CD4-positive, alpha-beta T cell (primary cell): Measurements from ENCODE around the gene SCFD2. TPM values are rescaled to one million over a fixed set of nuclear protein-coding genes. Genes with fewer than 3 reads are reported as not detected.
"Not testable (repeated sequence)": the region's sequence is repeated elsewhere in the genome, so short reads cannot be mapped to it uniquely, and the experiment has no call there.

Source experiments
- ATAC-seq: fragments of 200-7000 bp; cut with Tn5 transposase; one replicate; pipeline ENCODE4 v1.10.0; 2022; ENCODE audit warnings: mild to moderate bottlenecking; ENCODE audit not compliant: poor library complexity
- CTCF ChIA-PET: fragments of 350-600 bp; sonication (Branson Sonifier 250); formaldehyde crosslinking; loops from one replicate; lab custom pipeline; 2021; ENCODE audit warnings: antibody characterized with exemption, inconsistent platforms; lab: Charles Lee
- POLR2A ChIA-PET: fragments of 350-600 bp; sonication (Branson Sonifier 250); formaldehyde crosslinking; loops from one replicate; lab custom pipeline; 2021; ENCODE audit warnings: antibody characterized with exemption, inconsistent platforms; lab: Charles Lee
- DNase-seq, 14 experiments: peaks; one replicate each; pipeline ENCODE4 v3.0.0-alpha.2; 2013 to 2020; ENCODE audit warnings: mixed read lengths in 2 of 14
- H3K27ac ChIP-seq, 2 donors: one replicate each; pipeline versions ENCODE4 v1.5.1 to v1.7.0; 2013; ENCODE audit warnings: low read length in 2 of 2, low read depth in 1 of 2, mild to moderate bottlenecking in 1 of 2
- H3K27me3 ChIP-seq, 2 experiments: 1 replicate in 1 of 2; 2 replicates in 1 of 2; pipeline versions ENCODE4 v1.6.1 to v1.7.0; 2013; ENCODE audit warnings: low read length in 2 of 2, control low read depth in 1 of 2, mild to moderate bottlenecking in 1 of 2, moderate library complexity in 1 of 2; ENCODE audit not compliant: insufficient read depth in 2 of 2, control insufficient read depth in 1 of 2
- H3K36me3 ChIP-seq: one replicate; pipeline ENCODE4 v1.6.1; 2013; ENCODE audit warnings: low read length, control low read depth; ENCODE audit not compliant: insufficient read depth
- H3K4me1 ChIP-seq: one replicate; pipeline ENCODE4 v1.6.1; 2013; ENCODE audit warnings: low read length, control low read depth; ENCODE audit not compliant: insufficient read depth
- H3K4me3 ChIP-seq: one replicate; pipeline ENCODE4 v1.5.1; 2013; ENCODE audit warnings: mild to moderate bottlenecking, low read length, moderate library complexity
- H3K9me3 ChIP-seq, 2 experiments: 1 replicate in 1 of 2; 2 replicates in 1 of 2; pipeline versions ENCODE4 v1.6.1 to v1.7.0; 2013; ENCODE audit warnings: low read length in 2 of 2, mild to moderate bottlenecking in 2 of 2, control low read depth in 1 of 2, moderate library complexity in 1 of 2; ENCODE audit not compliant: control insufficient read depth in 1 of 2, insufficient read depth in 1 of 2
- H3K27ac Mint-ChIP-seq: one replicate; pipeline ENCODE4 v1.8.0; 2020; ENCODE audit warnings: mixed read lengths
- H3K27me3 Mint-ChIP-seq: one replicate; pipeline ENCODE4 v1.8.0; 2021; ENCODE audit warnings: mixed read lengths
- H3K36me3 Mint-ChIP-seq: one replicate; pipeline ENCODE4 v1.8.0; 2021; ENCODE audit warnings: low read depth, mixed read lengths
- H3K4me1 Mint-ChIP-seq: one replicate; pipeline ENCODE4 v1.8.0; 2021; ENCODE audit warnings: low read depth, mixed read lengths
- H3K4me3 Mint-ChIP-seq: one replicate; pipeline ENCODE4 v1.8.0; 2020; ENCODE audit warnings: mild to moderate bottlenecking, mixed read lengths
- H3K9me3 Mint-ChIP-seq: one replicate; pipeline ENCODE4 v1.8.0; 2020; ENCODE audit warnings: mixed read lengths
- CTCF ChIP-seq: fragments of 200-600 bp; IDR thresholded peaks from one replicate; pipeline ENCODE4 v1.8.0; 2022; ENCODE audit warnings: antibody characterized with exemption, mild to moderate bottlenecking
- intact Hi-C, 2 experiments: fragments of 100-400 bp; cut with DNase I in 1 of 2; cut with micrococcal nuclease in 1 of 2; formaldehyde crosslinking; loops; one replicate each; pipeline versions ENCODE4 v1.15.1 to v1.9.0; 2023 to 2025; cut with DNase I, micrococcal nuclease
- polyA plus RNA-seq, 2 donors: library from polyadenylated mRNA; unstranded; fragments of 120-200 nt; gene quantifications; one replicate each; pipeline ENCODE4 v1.2.1, GENCODE V29; 2013
- total RNA-seq, 174 experiments: library from RNA in 2 of 174; stranded (reverse) in 2 of 174; gene quantifications; one replicate each; pipeline ENCODE4 v1.2.3 and lab custom pipeline; 2021 to 2026

The SCFD2 gene
- total RNA-seq: 10 to 100 TPM; 15.4 to 17.6 TPM
- 8.8 TPM for polyA plus RNA-seq (2013, experiment 1 of 2)
- polyA plus RNA-seq (2013, experiment 2 of 2): 13.0 TPM
- 5.2 to 77.2 (median 19.2) reads per million in 172 experiments for total RNA-seq (lab: John Stamatoyannopoulos, UW)

GRCh38 chr4:53365486-53366300, at the start of gene SCFD2:
TSS of gene SCFD2 (minus strand) at chr4:53366061.
- Mint-ChIP-seq H3K9me3 (no peaks in the 10 kb centered on the region), H3K27me3 (peaks cover 11% of the 10 kb centered on the region), H3K27ac (peak within 1 kb of the TSS; percentile 93), H3K4me1 (peaks cover 55% of the 10 kb centered on the region), H3K36me3 (peaks cover 10% of the 10 kb centered on the region), H3K4me3 (peak within 1 kb of the TSS; percentile 91)
- H3K27ac ChIP-seq: peak within 1 kb of the TSS; percentile 75 to 77
- peak; percentile 87 to 98 (median 95) for DNase-seq
- peak; percentile 95 for ATAC-seq
- no peak for TF ChIP-seq CTCF
- ChIA-PET CTCF (no interaction called here), POLR2A (interaction anchor here (0.5 to 3.7 kb wide), 7 partner anchors 9 to 698 kb away, joined by 3 to 35 read pairs (median 6); partner anchors contain the start of gene FIP1L1)
- H3K36me3 ChIP-seq: no peaks in the 10 kb centered on the region
- H3K4me1 ChIP-seq: peaks cover 30% of the 10 kb centered on the region
- intact Hi-C loops: loop anchor here (1.0 to 10.0 kb wide), 5 partner anchors 12 to 1523 kb away; partner anchors contain the start of genes DCUN1D4 (in 2 of the 2), FIP1L1 (in 1 of the 2) and RASL11B (in 1 of the 2)
- peaks cover 0 to 6% of the 10 kb centered on the region in 2 experiments for H3K27me3 ChIP-seq
- H3K4me3 ChIP-seq: peak within 1 kb of the TSS; percentile 72
- no peaks in the 10 kb centered on the region for H3K9me3 ChIP-seq

- H3K27me3 ChIP-seq, H3K27me3 Mint-ChIP-seq, H3K9me3 ChIP-seq, H3K9me3 Mint-ChIP-seq, H3K27ac ChIP-seq, H3K4me1 ChIP-seq, intact Hi-C loops, H3K4me3 ChIP-seq, DNase-seq, H3K4me3 Mint-ChIP-seq, ATAC-seq, POLR2A ChIA-PET, H3K27ac Mint-ChIP-seq, CTCF ChIA-PET: not testable (repeated sequence)
- H3K36me3 Mint-ChIP-seq: peaks cover 80% of the 10 kb centered on the region
- peaks cover 65% of the 10 kb centered on the region for H3K4me1 Mint-ChIP-seq
- H3K36me3 ChIP-seq: peaks cover 10% of the 10 kb centered on the region
These were observed 43.6 kb upstream of the SCFD2 start for GRCh38 chr4:53409479-53409878.

- Histone ChIP-seq H3K27me3 (no peaks in the 10 kb centered on the region), H3K9me3 (no peaks in the 10 kb centered on the region), H3K27ac (no peak overlapping the region), H3K4me1 (peaks cover 6% of the 10 kb centered on the region), H3K4me3 (no peak overlapping the region), H3K36me3 (peaks cover 39% of the 10 kb centered on the region)
- no peak for ATAC-seq
- H3K36me3 Mint-ChIP-seq: peaks cover 56% of the 10 kb centered on the region
- H3K9me3 Mint-ChIP-seq: no peaks in the 10 kb centered on the region
- POLR2A ChIA-PET: interaction anchor here (0.6 to 3.0 kb wide), 2 partner anchors 14 to 849 kb away, joined by 3 to 11 read pairs; partner anchors contain the start of gene SCFD2
- peaks cover 57% of the 10 kb centered on the region for H3K4me1 Mint-ChIP-seq
- H3K27ac Mint-ChIP-seq: peak overlapping the region; percentile 3
- DNase-seq: no peak
- peak overlapping the region; percentile 99 for H3K4me3 Mint-ChIP-seq
- CTCF ChIA-PET: no interaction called here
- intact Hi-C loops: loop anchor here in 1 of 2 experiments (5.0 kb wide), 1 partner anchor 687 kb away; no protein-coding TSS in a partner anchor
- no peaks in the 10 kb centered on the region for H3K27me3 Mint-ChIP-seq
- TF ChIP-seq CTCF: no peak
These were observed 14.4 kb upstream of the SCFD2 start for GRCh38 chr4:53380221-53380620.
